Measurements from ENCODE around the gene TCEA3.

TCEA3 gene

DNA sequence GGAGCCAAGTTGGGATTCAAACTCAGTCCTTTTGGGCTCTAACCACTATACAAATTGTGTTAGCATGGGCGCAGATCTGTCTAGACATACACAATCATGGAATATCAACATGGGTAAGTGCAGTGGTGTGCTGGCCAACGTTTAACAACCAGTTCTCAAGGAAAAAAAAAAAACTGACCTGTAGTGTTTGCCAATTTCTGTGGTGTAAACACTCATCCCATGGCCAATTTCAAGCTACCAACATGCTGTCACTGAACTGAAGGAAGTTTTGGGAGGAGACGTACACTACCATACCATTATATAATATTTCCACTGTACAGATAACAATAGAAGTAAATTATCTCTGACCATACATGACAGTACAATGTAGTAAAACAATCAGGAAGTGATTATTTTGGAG, 3.2 kb downstream of the TCEA3 start:
- no peak for DNase-seq
- ATAC-seq, result no peak

DNA sequence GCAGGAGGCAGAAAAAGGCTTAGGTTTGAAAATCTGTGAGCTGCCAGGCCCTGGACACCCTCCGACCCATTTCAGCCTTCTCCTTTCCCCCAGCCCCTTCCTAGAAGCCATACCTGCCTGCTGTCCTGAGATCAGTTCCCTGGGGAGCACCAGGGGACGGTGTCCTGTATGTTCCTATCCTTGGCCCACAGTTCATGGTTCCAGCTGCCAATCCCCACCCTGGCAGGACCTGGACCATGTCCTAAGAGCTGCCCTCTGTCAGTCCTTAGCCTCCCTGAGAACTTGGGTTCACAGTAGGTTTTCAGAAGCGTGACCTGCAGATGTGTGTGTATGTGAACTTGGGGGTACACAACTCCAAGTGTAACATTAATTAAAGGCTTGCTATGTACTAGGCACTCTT, 3.8 kb downstream of the TCEA3 start:
- DNase-seq (no peak), ATAC-seq (no peak)

DNA sequence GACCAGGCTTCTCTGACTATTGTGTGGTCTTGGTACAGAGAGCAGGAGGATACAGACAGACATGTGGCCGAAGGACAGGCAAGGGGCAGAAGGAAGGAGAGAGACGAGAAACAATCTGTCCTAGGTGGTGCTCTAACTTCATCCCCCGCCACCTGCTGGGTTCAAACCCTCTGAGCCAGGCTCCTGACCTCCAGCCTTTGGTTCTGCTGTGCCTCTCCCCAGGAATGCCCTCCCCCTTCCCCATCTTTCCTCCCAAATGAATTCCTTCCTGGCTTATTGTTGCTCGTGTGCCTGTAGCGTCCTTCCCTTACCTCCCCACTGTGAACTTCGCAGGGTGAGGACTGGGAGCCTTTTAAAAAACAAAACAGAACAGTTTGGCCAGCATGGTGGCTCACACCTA, 5.4 kb downstream of the TCEA3 start:
- DNase-seq (no peak), ATAC-seq (no peak)

DNA sequence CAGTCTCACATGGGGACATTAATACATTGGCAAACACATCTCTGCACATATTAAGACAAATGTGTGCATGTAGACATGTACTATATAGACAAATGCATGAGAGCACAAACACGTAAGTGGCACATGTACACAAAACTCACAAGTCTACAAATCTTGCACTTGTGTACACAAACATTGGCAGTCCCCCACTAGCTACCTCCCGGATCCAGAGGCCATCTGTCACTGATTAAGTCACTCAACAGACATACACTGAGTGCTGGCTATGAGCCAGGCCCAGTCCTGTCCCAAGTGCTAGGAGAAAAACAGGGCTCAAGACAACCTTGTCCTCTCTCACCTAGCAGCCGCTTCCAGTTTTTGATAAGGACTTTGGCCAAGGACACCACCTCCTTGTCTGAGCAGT, 7.0 kb downstream of the TCEA3 start:
- ATAC-seq, result no peak
- DNase-seq, result no peak

DNA sequence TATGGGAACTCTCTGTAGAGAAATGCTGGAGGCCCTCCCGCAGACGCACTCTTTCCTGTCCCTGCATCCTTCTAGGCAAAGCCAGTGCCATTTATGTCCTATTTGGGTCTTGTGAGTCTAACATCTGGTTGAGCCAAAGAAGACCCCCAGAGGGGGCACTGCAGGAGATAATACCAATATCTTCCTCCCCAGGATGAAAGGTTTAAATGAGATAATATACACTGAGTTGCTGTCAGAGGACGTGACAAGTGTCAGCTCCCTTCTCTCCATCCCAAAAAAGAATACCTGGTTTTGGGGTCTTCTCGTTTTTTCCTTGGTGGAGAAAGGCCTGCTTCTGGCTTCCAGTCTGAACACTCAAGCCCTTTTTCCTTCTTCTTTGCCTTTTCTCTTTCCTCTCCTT, 7.6 kb downstream of the TCEA3 start:
- DNase-seq (no peak), ATAC-seq (no peak)

DNA sequence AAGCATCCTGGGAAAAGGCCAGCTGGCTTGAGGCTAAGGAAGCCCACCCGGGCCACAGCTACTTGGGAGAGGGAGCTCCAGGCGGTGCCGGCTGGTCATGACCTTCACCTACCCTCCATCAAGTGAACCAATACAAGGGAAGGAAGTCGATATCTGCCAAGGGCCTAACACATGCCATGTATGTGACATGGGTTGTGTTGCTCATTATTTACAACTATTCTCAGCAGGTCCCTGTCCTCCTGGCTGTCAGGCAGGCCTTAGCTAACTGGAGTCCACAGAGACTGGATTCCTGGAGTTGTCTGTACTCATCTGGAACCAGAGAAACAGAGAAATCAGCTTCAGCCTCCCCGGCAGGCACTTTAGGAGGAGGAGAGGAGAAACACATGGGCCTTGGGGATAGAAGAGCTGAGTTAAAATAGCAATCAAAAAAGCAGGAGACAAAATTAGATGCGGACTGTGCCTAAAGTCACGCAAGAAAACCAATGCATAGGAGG, 15.7 kb downstream of the TCEA3 start:
- DNase-seq (no peak), ATAC-seq (no peak)

DNA sequence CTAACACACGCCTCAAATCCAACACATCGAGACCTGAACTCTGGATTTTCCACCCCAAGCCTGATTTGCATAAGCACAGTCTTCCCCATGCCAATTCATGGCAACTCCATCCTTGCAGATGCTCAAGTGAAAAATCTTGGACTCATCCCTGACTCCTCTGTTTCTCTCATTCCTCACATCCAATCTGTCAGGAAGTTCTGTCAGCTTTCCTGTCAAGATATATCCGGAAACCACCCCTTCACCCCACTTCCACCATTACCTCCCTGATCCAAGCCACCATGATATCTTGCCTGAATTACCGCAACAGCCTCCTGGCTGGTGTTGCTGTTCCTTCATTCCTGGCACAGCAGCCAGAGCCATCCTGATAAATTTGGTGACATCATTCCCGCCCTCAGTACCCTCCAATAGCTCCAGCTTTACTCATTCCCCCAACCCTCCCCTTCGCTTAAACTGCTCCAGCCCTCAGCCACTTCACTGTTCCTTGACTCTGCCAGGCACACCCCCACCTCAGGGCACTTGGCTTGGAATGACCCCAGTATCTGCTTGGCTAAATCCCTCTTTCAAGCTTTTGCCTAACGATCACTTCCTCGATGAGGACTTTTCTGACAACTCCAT, 17.4 kb downstream of the TCEA3 start:
- DNase-seq (no peak), ATAC-seq (no peak)

DNA sequence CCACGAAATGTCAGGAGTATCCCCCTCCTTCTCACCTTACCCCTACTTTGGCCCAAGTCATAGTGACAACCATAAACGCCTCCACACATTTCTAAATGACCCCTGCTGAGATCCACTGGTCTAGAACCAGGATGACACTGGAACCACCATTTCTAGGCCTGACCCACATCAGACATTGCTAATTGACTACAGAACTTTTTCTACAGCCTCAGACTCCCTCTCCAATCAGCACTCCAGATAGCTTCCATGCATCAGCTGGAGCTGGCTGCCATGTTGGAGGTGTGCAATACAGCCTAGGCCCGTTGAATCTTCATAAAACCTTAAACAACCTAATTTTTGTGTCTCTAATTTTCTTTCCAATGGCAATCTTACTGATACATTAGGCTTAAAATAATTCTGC, 18.6 kb downstream of the TCEA3 start:
- DNase-seq (no peak), ATAC-seq (no peak)

DNA sequence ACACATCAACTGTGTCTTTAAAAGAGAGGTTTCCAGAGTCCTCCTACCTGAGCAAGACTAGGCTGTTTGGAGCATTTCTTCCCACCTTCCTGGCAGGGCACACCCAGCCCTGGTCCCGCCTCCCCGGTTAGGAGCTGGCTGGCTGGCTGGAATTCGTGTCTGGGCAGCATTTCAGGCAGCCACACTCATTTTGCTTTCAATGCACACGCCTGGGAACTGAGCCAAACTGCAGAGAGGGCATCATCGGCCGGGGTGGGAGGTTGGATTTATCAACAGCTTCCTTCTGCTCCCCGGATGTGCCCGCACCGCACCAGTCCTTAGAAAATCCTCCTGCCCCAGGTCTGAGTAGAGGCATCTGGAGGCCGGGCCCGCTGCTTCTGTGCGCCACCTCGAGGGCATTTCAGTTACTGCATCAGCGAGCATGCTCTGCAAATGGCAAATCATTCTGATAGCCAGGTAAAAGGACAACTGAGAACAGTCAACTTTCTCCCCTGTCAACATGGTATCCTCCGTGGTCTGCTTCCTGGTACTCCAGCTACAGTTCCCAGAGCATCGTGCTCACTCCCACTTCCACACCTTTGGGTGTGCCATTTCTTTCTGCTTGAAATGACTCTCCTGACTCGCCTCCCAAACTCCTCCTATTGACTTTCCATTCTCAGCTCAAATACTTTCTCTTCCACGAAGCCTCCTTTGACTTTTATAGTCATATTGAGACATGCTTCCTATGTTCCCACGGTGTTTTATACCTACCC, 20.6 kb downstream of the TCEA3 start:
- ATAC-seq (peak; percentile 94), DNase-seq (peak; percentile 91)

DNA sequence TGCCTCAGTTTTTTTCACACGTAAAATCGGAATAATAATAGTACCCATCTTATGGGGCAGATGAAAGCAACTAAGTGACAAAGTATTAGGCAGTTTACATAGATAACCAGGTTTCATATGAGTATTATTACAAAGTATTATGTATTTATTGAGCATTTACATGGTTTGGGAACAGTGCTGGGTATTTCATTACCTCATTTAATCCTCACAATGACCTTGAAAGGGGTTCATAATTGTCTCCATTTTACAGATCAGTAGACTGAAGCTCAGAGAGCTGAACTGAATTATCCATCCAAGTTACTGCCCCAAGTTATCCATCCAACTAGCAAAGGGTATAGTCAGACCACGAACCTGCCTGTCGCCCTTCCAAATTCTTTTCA, 21.2 kb downstream of the TCEA3 start:
- ATAC-seq, result no peak
- no peak for DNase-seq

DNA sequence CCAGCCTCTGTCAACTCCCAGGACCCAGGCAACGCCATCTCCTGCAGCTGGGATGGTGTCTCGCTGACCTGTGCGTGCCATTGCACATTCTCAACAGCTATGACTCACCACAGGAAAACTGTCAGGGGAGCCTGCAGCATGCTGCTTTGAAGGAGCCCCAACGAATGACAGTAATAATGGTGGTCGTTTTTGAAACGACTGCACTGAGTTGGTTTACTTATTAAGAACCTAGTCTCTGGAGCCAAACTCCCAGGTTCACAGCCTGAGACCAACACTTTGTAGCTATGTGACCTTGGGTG, 21.6 kb downstream of the TCEA3 start:
- ATAC-seq, result no peak
- no peak for DNase-seq

DNA sequence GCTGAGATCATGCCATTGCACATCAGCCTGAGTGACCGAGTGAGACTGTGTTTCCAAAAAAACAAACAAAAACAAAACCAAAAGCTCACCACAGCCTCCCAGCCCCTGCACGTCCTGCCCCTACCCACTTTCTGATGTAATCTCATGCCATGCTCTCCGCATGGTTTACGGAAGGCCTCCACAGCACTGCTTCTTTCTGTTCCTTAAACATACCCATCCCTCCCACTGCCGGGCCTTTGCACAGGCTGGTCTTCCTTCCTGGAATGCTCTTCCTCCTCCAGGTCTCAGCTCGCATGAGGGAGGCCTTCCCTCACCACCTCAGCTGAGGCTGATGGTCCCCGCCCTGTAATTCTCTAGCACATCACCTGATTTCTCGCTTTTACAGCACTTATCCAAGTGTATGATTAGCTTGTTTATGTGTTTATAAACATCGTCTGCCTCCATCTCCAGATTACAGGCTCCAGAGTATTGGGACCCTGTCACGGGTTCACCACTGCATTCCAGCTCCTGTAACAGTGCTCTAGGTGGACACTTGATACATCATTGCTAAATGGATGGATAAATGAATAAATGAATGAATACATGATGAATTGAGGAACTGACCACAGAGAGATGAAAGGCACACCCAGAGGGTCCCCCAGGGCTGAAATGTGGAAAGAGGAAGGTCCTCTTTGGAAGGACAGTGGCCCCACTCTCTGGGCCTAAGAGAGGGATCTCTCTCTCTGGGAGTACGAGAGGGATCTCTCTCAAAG, 22.1 kb downstream of the TCEA3 start:
- DNase-seq, result no peak
- ATAC-seq, result no peak

DNA sequence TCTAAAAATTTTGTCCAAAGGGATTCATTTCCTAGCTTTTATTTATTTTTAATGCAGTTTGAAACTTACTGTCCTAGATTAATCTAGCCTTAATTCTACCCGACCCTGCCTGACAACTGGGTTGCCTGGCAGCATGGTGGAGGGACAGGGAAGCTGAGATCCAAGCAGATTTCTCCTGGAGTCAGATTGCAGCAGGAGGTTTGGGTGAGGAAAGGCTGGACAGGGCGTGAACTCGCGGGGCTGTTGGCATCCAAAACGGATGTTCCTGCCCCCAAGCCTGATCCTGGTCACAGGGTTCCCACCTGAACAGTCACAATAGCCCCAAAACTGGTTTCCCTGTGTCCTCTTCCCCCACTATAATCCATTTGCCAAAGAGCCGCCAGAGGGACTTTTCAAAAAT, 23.2 kb downstream of the TCEA3 start:
- DNase-seq, result no peak

DNA sequence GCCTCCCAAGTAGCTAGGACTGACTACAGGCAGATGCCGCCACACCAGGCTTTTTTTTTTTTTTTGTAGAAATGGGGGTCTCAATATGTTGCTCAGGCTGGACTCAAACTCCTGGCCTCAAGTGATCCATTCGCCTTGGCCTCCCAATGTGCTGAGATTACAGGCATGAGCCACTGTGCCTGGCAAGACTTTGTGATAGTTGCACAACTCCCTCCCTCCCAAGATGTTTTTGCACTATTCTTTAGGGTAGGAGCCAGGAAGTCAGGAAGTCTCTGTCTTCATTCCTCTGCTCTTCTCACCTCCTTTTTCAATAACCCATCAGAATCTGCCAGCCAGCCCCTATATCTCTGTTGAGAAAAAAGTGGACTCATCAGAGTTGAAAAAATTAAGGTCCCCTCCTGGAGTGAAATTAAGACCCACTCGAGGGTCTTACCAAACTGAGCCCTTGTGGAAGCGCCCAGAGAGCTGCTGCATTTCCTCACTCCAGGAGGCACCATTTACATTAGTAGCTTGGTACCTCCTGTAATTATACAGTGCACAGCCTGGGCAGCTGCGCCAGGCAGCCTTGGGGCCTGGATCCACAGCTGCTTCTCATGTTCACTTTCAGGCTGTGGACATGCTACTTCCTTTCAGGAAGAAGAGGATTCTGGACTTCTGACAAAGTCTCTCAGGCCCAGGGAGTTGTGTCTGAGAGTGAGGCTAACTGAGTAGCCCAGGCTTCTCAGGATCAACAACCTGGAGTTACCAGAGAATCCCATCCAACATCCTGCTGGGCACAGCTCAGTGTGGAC, 24.0 kb downstream of the TCEA3 start:
- ATAC-seq (no peak), DNase-seq (no peak)

More for the DNA sequence above, 23.2 kb downstream of the TCEA3 start:
- ATAC-seq, result no peak

DNA sequence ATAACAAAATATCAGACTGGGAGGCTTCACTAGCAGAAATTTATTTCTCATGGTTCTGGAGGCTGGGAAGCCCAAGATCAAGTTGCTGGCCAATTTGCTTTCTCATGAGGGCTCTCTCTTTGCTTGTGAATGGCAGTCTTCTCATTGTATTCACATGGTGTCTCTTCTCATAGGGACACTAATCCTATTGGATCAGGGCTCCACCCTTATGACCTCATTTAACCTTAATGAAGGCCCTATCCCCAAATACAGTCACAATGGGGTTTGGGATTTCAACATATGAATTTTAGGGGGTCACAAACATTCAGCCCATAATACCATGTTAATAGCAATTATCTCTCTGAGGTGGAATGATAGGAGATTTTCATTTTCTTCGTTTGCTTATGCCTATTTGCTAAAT, 25.3 kb downstream of the TCEA3 start:
- ATAC-seq (no peak), DNase-seq (no peak)

DNA sequence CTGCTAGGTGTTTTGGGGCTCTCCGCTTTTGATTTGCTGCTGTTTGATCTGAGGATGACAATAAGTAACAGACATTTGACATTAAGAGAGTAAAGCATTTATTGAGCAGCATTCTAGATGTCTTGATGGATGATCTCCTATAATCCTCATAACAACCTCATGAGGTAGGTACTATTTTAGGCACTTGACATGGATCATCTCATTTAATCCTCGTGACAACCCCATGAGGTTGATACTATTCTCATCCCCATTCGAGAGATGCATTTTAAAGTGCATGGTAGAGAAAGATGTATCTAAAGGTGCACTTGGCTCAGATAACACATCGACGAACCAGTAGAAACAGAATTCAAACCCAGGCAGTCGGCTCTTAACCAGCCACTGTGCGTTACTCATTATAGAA, 26.6 kb downstream of the TCEA3 start:
- no peak for ATAC-seq

DNA sequence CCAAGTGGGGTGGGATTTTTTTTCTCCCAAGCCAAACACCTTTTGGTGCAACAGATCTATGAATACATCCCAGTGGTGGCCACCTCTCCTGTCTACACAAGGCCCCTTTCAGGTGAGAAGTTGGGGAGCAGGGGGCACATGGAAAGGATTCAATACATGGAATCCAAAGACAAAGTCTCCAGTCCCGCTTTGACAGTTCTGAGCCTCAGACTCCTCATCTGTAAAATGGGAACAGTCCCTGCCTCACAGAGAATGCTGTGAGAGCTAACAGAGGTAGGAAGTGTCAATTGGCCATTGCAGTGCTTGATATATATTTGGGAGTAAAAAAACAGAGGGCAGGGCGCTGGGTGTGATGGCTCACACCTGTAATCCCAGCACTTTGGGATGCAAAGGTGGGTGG, 28.2 kb downstream of the TCEA3 start:
- ATAC-seq (no peak), DNase-seq (no peak)

More for the DNA sequence above, 26.6 kb downstream of the TCEA3 start:
- no peak for DNase-seq

DNA sequence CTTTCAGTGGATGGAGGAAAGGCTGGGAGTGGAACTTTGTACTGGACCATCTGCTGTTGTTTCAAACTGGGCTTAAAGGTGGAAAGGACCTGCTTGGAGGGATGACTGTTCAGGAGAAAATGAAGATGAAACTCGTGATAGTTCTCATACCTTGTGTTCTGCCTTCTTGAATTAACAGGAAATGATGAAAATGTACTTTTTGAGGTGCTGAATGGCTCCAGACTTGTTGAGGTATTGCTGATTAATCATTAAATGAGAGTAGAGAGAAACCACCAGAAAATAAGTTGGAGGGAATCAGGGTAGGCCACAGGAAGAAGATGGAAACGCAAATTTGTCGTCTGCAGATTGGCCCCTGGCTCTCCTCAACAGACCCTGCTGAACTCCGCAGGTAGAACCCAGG, 28.7 kb downstream of the TCEA3 start:
- ATAC-seq (no peak), DNase-seq (no peak)

DNA sequence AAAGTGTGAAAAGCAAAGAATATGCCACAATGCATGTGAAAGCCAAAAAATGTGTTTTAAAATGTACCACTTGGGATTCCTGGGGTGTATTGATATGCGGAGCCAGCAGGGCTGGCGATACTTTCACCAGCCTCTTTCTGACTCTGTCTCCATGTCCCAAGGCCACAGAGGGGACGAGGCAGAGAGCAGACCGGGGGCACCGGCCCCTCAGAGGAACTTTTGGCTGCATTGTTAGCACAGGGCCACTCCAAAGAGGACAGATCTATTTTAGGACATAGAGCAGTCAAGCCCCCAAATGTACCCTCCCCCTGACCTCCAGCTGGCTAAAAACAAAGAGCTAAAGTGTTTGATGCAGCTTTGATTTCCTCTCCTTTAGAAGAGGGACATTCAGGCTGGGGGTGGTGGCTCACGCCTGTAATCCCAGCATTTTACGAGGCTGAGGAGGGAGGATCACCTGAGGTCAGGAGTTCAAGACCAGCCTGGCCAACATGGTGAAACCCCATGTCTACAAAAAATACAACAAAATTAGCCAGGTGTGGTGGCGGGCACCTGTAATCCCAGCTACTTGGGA, 29.3 kb downstream of the TCEA3 start:
- ATAC-seq (no peak), DNase-seq (no peak)

DNA sequence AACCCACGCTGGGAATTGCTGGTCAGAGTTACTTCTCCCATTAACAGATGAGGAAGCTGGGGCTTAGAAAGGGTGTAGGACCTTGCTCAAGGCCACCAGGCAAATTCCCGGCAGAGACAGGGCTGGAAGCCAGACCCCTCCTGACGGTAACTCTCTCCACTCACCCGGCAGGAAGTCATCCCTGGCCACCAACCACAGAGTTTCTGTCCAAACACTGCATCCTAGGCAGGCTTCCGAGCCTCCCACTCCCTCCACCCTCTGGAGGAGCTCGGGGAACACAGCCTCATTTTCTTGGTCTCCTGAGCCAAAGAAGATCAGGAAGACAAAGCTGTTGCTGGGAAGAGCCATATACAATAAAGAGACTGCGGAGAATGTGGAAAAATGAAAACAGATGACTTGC, 29.9 kb downstream of the TCEA3 start:
- no peak for DNase-seq
- ATAC-seq, result no peak

DNA sequence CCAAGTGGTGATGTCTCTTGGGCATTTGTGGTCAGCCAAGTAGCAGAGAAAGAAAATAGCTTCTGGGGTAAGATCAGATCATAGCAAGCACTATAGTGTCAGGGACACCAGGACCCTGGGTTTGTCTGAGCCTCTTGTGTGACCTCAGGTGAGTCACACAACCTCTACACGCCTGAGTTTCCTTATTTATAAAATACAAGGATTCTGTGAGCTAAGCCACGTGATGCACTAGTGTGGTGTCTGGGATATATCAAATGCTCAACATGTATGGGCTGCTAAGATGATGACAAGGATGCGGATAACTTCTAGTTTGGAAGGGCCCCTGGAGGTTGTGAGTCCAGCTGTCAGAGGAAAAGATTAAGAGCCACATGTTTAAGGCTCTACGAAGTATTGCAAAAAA, 30.4 kb downstream of the TCEA3 start:
- DNase-seq, result no peak
- ATAC-seq, result no peak

DNA sequence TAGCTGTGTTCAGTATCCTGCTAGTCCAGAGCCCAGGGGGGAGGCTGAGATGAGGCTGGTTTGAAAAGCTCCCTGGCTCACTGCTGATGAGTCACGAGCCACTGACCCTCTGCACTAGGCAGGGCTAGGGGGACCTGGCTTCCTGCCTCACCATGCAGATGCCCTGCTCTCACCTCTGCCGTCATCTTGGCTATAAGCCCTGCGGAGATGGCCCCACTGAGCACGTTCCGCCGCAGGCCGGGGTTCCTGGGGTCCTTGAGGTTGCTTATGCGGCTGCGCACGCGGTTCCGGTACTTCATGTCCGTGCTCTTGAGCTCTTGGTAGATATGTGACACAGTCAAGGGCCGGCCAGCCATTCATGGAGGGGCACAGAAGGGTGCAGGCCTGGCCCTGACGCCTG, 30.8 kb downstream of the TCEA3 start:
- no peak for DNase-seq
- ATAC-seq, result no peak

All from stimulated activated naive CD8-positive, alpha-beta T cell treated with anti-CD3 and anti-CD28 coated beads, Interleukin-15, Interleukin-2, amounts not matched to agents 100 U/mL and 50 U/mL, for 24 hours (primary cell).